C4-2B (cell line): ENCODE measurements around the gene GNG3.

Source experiments
- CTCF ChIP-seq: fragments of 450-650 bp; conservative IDR thresholded peaks from 2 replicates; pipeline ENCODE4 v1.5.1; 2017; ENCODE audit warnings: mild to moderate bottlenecking
- ZFX ChIP-seq: fragments of 450-650 bp; IDR thresholded peaks from 2 replicates; pipeline ENCODE4 v1.6.1; 2017

- TF ChIP-seq CTCF (no peak), ZFX (no peak)
Measured at GRCh38 chr11:62673196-62673525, 34.3 kb upstream of the GNG3 start.
